Fibroblast of mammary gland (primary cell): ENCODE data around the gene DQX1.

Experiments
- DNase-seq: peaks from one replicate; pipeline ENCODE4 v3.0.0-alpha.2; 2010; ENCODE audit warnings: low read depth
- H3K4me3 ChIP-seq: 2 replicates; pipeline ENCODE4 v1.5.1; 2011; ENCODE audit warnings: low read depth, mild to moderate bottlenecking, low read length, moderate library complexity; ENCODE audit not compliant: control insufficient read depth
- CTCF ChIP-seq: conservative IDR thresholded peaks from 2 replicates; pipeline ENCODE4 v1.5.1; 2011; ENCODE audit warnings: low read depth, low read length, inconsistent platforms; ENCODE audit not compliant: control insufficient read depth, insufficient read depth

DQX1 gene, protein sequence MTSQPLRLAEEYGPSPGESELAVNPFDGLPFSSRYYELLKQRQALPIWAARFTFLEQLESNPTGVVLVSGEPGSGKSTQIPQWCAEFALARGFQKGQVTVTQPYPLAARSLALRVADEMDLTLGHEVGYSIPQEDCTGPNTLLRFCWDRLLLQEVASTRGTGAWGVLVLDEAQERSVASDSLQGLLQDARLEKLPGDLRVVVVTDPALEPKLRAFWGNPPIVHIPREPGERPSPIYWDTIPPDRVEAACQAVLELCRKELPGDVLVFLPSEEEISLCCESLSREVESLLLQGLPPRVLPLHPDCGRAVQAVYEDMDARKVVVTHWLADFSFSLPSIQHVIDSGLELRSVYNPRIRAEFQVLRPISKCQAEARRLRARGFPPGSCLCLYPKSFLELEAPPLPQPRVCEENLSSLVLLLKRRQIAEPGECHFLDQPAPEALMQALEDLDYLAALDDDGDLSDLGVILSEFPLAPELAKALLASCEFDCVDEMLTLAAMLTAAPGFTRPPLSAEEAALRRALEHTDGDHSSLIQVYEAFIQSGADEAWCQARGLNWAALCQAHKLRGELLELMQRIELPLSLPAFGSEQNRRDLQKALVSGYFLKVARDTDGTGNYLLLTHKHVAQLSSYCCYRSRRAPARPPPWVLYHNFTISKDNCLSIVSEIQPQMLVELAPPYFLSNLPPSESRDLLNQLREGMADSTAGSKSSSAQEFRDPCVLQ

GRCh38 chr2:74525717-74526648 is at the start of gene DQX1:
DQX1 (minus strand) TSS chr2:74526231; CDS start chr2:74525729, 502 bp downstream.
- TF ChIP-seq CTCF: no peak
- peak; percentile 52 for DNase-seq
- H3K4me3 ChIP-seq: no peak within 1 kb of the TSS

GRCh38 chr2:74575320-74575719 is 49.3 kb upstream of the DQX1 start:
- H3K4me3 ChIP-seq: no peak overlapping the region
- peak; percentile 61 for DNase-seq
- no peak for TF ChIP-seq CTCF

GRCh38 chr2:74573747-74574562 is 47.9 kb upstream of the DQX1 start:
- H3K4me3 ChIP-seq: no peak overlapping the region
- peak; percentile 82 for DNase-seq
- TF ChIP-seq CTCF: no peak

GRCh38 chr2:74572178-74572925 is 46.3 kb upstream of the DQX1 start:
- peak; percentile 14 for TF ChIP-seq CTCF
- DNase-seq: no peak
- H3K4me3 ChIP-seq: no peak overlapping the region

GRCh38 chr2:74571058-74571457 is 45.0 kb upstream of the DQX1 start:
- TF ChIP-seq CTCF: no peak
- no peak for DNase-seq
- no peak overlapping the region for H3K4me3 ChIP-seq
